ENCODE results near the gene USP22. TPM values are rescaled to one million over a fixed set of nuclear protein-coding genes. Genes with fewer than 3 reads are reported as not detected.

Gene USP22
- total and polyA plus RNA-seq, 10 of the 15 experiments (the other 5 are each of a cell fraction or from before 2014, with no cell fraction given) = 10.8 to 218 (median 98.8) TPM

DNA sequence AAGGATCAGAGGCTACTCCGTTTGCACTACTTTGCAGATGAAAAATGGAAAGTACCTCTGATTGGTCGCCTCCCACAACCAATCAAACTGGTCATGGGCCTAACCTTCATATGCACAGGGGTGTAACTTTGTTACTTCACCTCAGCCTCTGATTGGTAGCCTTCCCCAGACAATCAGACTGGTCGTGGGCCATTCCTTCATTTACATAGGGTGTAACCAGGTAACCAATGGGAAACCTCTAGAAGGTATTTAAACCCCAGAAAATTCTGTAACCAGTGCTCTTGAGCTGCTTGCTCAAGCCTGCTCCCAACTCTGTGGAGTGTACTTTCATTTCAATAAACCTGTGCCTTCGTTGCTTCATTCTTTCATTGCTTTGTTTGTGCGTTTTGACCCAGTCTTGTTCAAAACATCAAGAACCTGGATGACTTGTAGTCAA is 39.2 kb upstream of the USP22 start:
- no peaks in the 10 kb centered on the region for H4K20me1 ChIP-seq (ENCODE audit: control insufficient read depth, insufficient read depth)
- 52% methylated on average over 5 of the region's 5 CpGs for WGBS (ENCODE audit: insufficient coverage, insufficient replicate concordance, low lambda C conversion rate, missing lambda C conversion rate)
- BruUV-seq (replicated peaks) = no TSS peak
- no peaks in the 10 kb centered on the region; the same call in 2 of the 3 replicates for H3K9me3 ChIP-seq (replicated peaks; ENCODE audit: control insufficient read depth, insufficient read depth, low read length)
- TF ChIP-seq NFYB (IDR thresholded peaks at IDR 0.05; ENCODE audit: insufficient read depth, low read depth, low read length) = peak; percentile 54; the same call in 1 of the 2 replicates
- TF ChIP-seq, protein P1, sequence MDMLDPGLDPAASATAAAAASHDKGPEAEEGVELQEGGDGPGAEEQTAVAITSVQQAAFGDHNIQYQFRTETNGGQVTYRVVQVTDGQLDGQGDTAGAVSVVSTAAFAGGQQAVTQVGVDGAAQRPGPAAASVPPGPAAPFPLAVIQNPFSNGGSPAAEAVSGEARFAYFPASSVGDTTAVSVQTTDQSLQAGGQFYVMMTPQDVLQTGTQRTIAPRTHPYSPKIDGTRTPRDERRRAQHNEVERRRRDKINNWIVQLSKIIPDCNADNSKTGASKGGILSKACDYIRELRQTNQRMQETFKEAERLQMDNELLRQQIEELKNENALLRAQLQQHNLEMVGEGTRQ (IDR thresholded peaks at IDR 0.05; ENCODE audit: borderline replicate concordance, low read depth, low read length) = no peak
- DNase-seq (ENCODE audit: low read depth, low spot score) (no peak), FAIRE-seq (no peak), ATAC-seq (peak; percentile 35; the same call in 1 of the 3 replicates)
- no peak overlapping the region for H2AFZ ChIP-seq (ENCODE audit: control insufficient read depth, low read depth, low read length)
- ChIA-PET SMC1A (ENCODE audit: uncharacterized antibody, unreplicated experiment) (no interaction called here), CTCF (no interaction called here), POLR2A (no interaction called here), RAD21 (ENCODE audit: unreplicated experiment) (no interaction called here)
- no peaks in the 10 kb centered on the region for H3K27me3 ChIP-seq (replicated peaks in 1 of 2; ENCODE audit: control insufficient read depth in 2 of 2, insufficient read depth in 2 of 2, low read length in 1 of 2)
- no peak overlapping the region for H3K9ac ChIP-seq (ENCODE audit: control insufficient read depth, insufficient read depth, low read length)
- H3K4me1 ChIP-seq (ENCODE audit: control insufficient read depth, insufficient read depth, low read length) = no peaks in the 10 kb centered on the region
- no peak overlapping the region for H3K27ac ChIP-seq (ENCODE audit: control insufficient read depth, insufficient read depth)
- in situ Hi-C loops (cut with MboI) = no loop called here
- intact Hi-C loops (cut with micrococcal nuclease; ENCODE audit: unreplicated experiment) = no loop called here
- H3K79me2 ChIP-seq (ENCODE audit: control insufficient read depth, insufficient read depth, low read length) = no peaks in the 10 kb centered on the region
- H3K4me2 ChIP-seq (ENCODE audit: control insufficient read depth, insufficient read depth) = no peak overlapping the region
- H3K4me3 ChIP-seq = no peak overlapping the region
- H3K36me3 ChIP-seq (ENCODE audit: control insufficient read depth in 2 of 2, insufficient read depth in 2 of 2, low read length in 1 of 2) = no peaks in the 10 kb centered on the region

DNA sequence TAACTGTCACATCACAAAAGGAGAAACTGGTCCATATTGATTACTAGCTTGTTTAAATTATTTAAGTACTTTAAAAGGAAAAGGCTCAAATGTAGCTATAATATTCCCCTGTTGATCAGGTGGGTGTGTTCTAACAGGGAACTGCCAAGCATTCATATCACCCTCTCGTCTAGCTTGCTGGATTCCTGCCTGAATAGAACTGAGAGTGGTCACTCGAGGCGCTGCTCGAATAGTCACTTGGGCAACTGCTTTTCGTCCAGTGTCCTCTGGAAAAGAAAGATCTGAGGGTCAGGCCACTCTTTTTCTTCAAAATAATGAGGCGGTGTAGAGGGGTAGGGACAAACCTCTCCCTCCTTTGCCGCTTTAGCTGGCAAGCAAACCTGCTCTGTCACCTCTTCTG is 36.4 kb upstream of the USP22 start:
- FAIRE-seq = no peak
- Histone ChIP-seq H2AFZ (ENCODE audit: control insufficient read depth, low read depth, low read length) (no peak overlapping the region), H3K36me3 (ENCODE audit: control insufficient read depth in 2 of 2, insufficient read depth in 2 of 2, low read length in 1 of 2) (no peaks in the 10 kb centered on the region), H3K9ac (ENCODE audit: control insufficient read depth, insufficient read depth, low read length) (no peak overlapping the region), H3K9me3 (replicated peaks; ENCODE audit: control insufficient read depth, insufficient read depth, low read length) (no peaks in the 10 kb centered on the region; the same call in 2 of the 3 replicates), H3K4me3 (no peak overlapping the region), H4K20me1 (ENCODE audit: control insufficient read depth, insufficient read depth) (no peaks in the 10 kb centered on the region), H3K4me2 (ENCODE audit: control insufficient read depth, insufficient read depth) (no peak overlapping the region), H3K79me2 (ENCODE audit: control insufficient read depth, insufficient read depth, low read length) (no peaks in the 10 kb centered on the region), H3K27me3 (replicated peaks in 1 of 2; ENCODE audit: control insufficient read depth in 2 of 2, insufficient read depth in 2 of 2, low read length in 1 of 2) (no peaks in the 10 kb centered on the region), H3K27ac (ENCODE audit: control insufficient read depth, insufficient read depth) (no peak overlapping the region), H3K4me1 (ENCODE audit: control insufficient read depth, insufficient read depth, low read length) (no peaks in the 10 kb centered on the region)
- ChIA-PET SMC1A (ENCODE audit: uncharacterized antibody, unreplicated experiment) (interaction anchor here (0.8 to 1.4 kb wide), 3 partner anchors 11 to 26 kb away, joined by 3 to 5 read pairs (median 3); no protein-coding TSS in a partner anchor), RAD21 (ENCODE audit: unreplicated experiment) (interaction anchor here (1.3 kb wide), 1 partner anchor 20 kb away, joined by 3 read pairs; no protein-coding TSS in a partner anchor), POLR2A (no interaction called here), CTCF (no interaction called here)
- ATAC-seq = no peak
- TF ChIP-seq YY1 (IDR thresholded peaks at IDR 0.05; ENCODE audit: low read depth, low read length) (no peak), MYC (IDR thresholded peaks at IDR 0.05; ENCODE audit: insufficient read depth, insufficient read length, insufficient replicate concordance, low read length, severe bottlenecking) (no peak), NR2F1 (conservative IDR thresholded peaks at IDR 0.05) (no peak)
- no peak for DNase-seq (ENCODE audit: low read depth, low spot score)
- BruUV-seq (replicated peaks) = no TSS peak
- intact Hi-C loops (cut with micrococcal nuclease; ENCODE audit: unreplicated experiment) = no loop called here
- in situ Hi-C loops (cut with MboI) = no loop called here
- WGBS (ENCODE audit: insufficient coverage, insufficient replicate concordance, low lambda C conversion rate, missing lambda C conversion rate) = 69% methylated on average over 7 of the region's 7 CpGs
